Esophagus squamous epithelium (tissue), 4 donors: ENCODE results near the gene S100A7.

Experiments used
- CTCF ChIP-seq, 6 experiments: fragments of 450-650 bp in 4 of 6; fragments of 200-600 bp in 2 of 6; sonication (generic) in 2 of 6; IDR thresholded peaks; one replicate each; pipeline ENCODE4 v1.5.1; 2016 to 2019; ENCODE audit warnings: antibody characterized with exemption in 6 of 6, mild to moderate bottlenecking in 4 of 6, moderate library complexity in 4 of 6
- POLR2A ChIP-seq, 4 donors: fragments of 450-650 bp; IDR thresholded peaks; one replicate each; pipeline ENCODE4 v1.6.1; 2017; ENCODE audit warnings: antibody characterized with exemption in 4 of 4, mild to moderate bottlenecking in 4 of 4, moderate library complexity in 3 of 4

- TF ChIP-seq CTCF (IDR thresholded peaks at IDR 0.05) (no peak), POLR2A (IDR thresholded peaks at IDR 0.05) (no peak)
These were observed 35.1 kb upstream of the S100A7 start for GRCh38 chr1:153495536-153495935.
